GM21390 (cell line): ENCODE results near the gene IL1RAP.
"Not testable (repeated sequence)": the region's sequence is repeated elsewhere in the genome, so short reads cannot be mapped to it uniquely, and the experiment has no call there.

ENCODE experiments used
- ATAC-seq: cut with Tn5 transposase; IDR thresholded peaks from one replicate; pipeline ENCODE4 v1.9.1; 2021; ENCODE audit not compliant: unreplicated experiment

Gene IL1RAP

DNA sequence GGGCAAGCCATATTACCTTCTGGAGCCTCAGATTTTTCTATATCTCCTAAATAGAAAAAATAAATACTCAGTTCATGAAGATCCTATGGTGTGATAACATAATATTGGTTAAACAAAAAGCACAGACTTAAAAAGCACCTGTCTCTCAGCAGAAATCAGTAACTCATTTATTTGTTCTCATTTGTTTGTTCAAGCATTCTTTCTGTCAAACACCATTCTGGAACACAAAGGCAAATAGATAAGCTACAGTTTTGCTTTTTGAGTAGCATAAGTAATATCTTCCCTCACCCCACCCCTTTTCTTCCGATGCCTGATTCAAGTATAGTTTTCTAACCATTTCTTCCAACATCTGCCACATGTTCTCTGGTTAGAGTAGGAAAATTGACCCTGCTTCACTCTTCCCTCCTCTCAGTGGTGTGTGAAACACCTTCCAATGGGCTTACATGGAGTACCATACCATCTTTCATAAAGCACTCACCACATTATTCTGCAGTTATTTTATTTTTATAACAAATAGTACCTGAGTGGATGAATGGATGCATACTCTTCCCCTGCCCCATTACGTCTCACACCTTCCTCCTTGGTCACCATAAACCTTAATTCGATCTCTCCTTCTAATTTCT is 8.4 kb upstream of the IL1RAP start:
- no peak for ATAC-seq

DNA sequence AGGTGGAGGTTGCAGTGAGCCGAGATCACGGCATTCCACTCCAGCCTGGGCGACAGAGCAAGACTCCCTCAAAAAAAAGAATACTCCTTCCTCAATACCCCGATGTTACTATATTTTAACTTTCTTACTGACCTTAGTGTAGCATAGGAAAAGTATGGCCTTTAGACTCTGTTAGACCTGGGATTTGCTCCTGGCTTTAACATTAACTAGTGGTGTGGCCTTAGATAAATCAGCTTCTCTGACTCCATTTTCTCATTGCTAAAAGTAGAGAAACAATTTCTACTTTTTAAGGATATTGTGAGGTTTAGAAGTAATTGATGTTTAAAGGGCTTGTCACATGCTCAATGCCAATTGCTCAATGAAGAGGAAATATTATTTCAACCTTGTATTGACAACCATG is 7.6 kb upstream of the IL1RAP start:
- no peak for ATAC-seq

GRCh38 chr3:190512666-190513065 is 1.2 kb upstream of the IL1RAP start:
- ATAC-seq = no peak

GRCh38 chr3:190514413-190515153 is 698 bp downstream of the IL1RAP start:
- no peak for ATAC-seq

DNA sequence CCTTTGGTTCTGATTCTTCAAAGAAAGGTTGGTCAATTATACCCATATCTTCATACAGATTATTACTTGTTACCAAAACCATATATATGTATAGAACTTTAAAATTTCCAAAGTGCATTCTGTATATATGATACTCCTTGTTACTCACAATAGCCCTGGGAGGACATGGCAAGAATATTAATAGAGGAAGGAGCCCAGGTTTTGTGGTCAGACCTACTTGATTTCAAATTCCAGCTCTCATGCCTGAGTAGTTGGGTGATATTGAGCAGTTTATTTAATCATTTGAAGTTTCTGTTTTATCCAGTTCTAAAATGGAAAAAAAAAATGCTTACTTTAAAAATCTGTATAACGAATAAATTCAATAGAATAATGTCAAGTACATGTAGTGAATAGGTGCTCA is 2.5 kb downstream of the IL1RAP start:
- ATAC-seq = no peak

DNA sequence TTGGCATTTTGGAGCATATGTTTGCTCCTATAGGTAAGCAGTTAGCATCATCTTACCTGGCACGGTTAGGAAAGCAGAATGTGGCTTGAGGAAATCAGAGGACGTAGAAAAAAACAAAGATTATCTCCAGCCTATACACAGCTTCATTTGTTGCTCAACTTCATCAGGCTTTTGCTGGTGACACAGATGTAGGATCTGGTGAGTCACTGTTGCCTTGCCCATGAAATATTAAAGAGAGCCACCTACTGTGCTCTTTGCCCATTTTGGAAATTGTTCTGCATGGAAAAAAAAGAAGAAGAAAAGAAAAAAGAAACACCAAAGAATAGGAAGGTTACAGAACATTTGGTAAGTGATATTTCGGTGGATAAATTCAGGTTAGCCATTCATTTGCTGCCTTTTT is 3.8 kb downstream of the IL1RAP start:
- ATAC-seq = no peak

- ATAC-seq = not testable (repeated sequence)
Observed at GRCh38 chr3:190518531-190518930, 4.6 kb downstream of the IL1RAP start.

- no peak for ATAC-seq
Observed at GRCh38 chr3:190519886-190520285, 6.0 kb downstream of the IL1RAP start.

DNA sequence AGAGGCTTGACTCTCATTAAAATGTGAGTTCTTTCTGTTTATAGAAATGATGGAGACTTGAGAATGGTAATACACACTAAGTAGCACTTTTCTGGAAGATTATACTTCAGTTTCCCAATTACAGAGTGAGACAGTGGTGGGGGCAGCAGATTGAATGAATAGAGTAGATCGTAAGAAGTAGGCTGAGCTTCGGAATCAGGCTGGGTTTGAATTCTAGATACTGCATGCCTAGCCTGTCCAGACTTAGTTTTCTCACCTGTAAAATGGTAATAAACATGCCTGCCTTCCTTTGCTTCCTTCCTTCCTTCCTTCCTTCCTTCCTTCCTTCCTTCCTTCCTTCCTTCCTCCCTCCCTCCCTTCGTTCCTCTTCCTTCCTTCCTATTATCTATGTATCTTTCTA is 8.1 kb downstream of the IL1RAP start:
- ATAC-seq = no peak

DNA sequence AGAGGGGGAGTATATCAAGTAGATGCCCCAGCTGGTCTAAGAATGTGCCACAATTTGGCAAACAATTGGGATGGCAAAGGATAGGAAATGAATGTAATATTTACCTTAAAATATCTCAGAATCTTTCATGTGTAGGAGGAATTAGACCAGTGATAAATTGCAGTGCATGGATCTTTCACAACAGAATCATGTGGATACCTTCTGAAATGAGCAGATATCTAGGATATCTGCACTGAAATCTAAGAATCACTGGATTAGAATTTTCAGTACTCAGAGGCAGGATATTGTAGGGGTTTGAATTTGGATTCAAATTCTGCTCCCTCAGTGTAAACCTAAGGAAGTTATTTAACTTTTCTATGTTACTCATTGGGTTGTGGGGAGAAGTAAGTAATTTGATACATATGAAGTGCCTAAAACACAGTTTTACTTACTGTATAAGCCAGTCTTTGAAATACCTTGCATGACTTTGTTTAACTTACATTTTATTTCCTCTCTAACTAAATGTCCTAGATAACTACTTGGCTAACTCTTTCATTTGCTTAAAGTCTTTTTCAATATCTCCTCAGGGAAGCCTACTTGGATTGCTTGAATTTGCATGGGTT is 8.8 kb downstream of the IL1RAP start:
- no peak for ATAC-seq

- ATAC-seq = no peak
Observed at GRCh38 chr3:190524942-190525341, 11.1 kb downstream of the IL1RAP start.

DNA sequence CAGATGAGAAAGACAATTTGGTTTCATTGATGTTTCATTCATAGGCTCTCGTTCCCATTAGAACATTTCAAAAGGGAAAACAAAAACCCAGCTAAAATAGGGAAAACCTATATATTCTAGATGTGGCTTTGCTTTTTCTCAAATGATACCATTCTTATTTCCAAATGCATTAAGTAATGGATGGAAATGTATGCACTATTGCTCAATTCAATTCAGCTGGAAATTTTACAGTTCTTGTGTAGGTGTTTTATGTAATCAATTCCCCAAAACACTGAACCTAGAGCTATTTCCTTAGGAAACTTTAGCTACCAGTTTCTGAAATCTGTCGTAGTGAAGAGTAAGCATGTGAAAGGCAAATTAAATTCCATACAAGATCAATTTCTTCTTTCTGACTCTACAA is 11.7 kb downstream of the IL1RAP start:
- no peak for ATAC-seq

DNA sequence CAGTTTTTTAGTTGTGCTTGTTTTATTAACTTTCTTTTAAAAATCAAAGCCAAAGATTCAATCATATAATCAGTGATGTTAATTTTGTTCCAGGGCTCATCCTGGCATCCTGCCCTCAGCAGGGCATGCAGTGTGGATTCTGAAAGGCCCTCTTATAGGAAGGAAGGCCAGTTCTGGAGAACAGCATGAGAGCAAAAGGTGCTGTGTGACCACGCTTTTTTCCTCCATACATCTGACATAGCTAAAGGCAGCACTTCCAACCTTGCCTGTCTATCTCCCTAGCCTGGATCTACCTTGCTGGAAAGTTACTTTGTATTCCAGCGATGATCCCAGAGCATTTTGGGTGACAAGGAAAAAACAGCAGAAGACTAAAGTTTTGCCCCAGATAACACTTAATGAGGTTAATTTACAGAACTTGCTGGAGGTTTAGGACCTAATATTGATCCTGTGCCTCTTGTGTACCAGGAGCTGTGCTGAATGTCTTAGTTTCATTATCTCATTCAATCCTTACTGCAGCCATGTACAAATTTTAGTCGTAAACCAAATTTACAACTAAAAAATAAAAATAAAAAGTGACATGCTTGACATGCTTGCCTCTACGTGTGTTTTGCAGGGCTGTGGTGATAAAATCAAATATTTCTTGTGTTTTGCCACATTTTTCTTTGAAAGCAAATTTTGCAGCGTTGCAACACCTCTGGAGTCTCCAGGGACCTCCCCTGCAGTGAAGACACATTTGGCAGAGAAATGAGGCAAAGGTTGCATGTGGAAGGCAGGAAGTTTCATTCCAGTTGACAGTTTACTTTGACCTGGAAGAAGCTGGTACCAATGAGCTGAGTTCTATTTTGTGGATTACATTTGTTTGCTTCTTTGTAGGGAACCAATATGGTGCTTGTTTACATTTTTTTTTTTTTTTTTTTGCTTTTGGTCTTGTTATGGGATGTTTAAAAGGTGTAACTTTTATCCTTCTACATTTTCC is 13.2 kb downstream of the IL1RAP start:
- ATAC-seq = no peak

DNA sequence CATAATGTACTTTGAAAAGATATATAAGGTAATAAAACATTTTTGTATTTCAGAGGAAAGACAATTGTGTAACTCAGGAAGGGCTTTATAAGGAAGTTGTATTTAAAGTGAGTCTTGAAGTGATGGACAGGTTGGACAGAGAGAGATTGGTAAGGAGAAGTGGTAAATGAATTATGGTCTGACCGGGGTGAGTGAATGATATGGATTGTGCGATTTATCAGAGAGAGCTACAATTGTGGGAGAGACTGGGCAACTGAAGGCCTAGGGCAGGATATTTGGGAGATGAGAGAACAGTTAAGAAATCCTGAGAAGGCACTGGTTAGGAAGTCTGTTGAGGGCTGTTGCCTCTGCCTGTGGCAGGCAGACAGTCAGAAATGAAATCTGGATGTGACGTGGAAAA is 14.8 kb downstream of the IL1RAP start:
- ATAC-seq = no peak

- ATAC-seq = no peak
Observed at GRCh38 chr3:190531406-190531805, 17.5 kb downstream of the IL1RAP start.

GRCh38 chr3:190532731-190533203 is 18.9 kb downstream of the IL1RAP start:
- no peak for ATAC-seq

DNA sequence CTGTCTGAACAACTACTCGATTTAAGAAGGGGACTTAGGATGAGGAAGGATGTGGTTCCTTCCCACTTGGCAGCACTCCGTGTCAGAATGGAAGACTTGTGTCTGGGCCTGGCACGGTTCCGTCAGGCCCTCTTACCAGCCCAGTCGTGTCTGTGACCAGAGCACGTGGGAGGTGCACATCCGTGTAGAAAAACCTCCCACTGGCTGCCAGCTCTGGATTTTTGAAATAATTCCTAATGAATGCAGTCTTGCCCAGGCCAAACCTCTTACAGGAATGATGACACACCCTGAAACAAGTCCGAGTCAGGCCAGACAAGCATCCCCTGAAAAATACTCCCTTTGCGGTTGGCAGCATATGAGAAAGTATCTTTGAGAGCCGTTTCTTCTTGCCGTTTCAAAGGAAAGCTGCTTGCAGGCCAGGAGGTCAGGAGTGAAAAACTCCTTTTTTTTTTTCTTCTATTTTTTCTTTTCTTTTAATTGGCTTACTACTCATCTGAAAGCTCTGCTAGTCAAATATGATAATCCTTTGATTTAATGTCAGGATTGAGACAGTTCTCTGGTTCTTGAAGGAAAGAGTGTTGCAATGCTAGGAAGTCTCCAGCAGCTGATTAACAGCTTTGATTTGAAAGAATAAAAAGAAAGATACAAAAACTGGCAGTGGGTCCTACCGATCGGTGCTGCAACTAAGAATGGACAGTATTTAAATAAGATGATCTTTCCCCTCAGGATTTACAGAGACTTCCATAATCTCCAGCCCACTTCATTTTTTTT is 19.8 kb downstream of the IL1RAP start:
- ATAC-seq = no peak

DNA sequence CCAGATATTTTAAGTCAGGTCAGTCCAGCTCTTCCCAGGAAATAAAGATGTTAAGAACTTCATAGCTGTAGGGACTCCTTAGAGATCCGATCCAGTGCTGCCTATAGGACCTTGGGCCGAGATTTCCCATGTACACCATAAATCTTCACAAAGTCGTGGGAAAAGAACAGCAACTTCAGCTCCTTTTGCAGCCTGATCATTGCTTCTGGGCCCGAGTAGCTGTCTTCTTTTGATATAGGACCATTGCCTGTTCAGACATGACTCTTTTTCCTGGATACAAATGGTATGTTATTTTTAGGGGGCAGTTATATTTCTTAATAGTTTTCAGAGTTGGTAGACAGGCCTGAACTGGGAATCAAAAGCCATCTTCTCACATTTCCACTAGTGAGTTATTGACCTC is 20.5 kb downstream of the IL1RAP start:
- no peak for ATAC-seq

- no peak for ATAC-seq
Observed at GRCh38 chr3:190534986-190535385, 21.1 kb downstream of the IL1RAP start.

DNA sequence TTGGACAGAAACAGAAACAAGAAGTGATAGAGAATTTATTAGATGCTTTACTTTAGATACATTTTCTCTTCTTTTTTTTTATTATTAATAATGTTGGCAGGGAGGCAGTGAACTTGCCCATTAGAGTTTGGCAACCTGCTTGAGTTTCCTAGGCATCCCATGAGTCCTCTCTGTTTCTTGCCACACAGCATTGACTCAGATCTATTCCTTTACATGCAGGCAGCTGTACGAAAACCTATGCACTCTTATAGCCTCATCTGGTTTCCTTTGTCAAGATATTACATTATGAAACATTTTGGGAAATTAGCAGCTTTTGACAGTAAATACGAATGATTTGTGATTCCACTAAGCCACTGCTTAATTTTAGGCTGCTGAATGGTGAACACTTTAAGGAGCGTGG is 23.3 kb downstream of the IL1RAP start:
- ATAC-seq = no peak
